ENCODE measurements around the gene CNOT6. TPM values are rescaled to one million over a fixed set of nuclear protein-coding genes. Genes with fewer than 3 reads are reported as not detected.

The CNOT6 gene
- total RNA-seq, 1 experiment from 2014 or later = 59.1 TPM

DNA sequence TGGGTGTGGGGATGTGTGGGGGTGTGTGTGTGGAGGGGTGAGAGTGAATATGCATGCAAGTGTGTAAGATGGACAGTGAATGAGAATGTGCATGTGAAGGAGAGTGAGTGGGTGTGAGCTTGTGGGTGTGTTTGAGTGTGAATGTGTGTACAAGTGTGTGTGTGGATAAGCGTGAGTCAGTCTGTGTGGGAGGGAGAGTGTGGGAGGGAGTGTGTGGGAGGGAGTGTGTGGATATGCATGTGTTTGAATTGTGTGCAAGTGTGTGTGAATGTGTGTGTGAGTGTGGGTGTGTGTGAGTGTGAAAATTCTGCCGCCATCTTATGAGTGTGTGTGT, 100.8 kb downstream of the CNOT6 start:
- no peak overlapping the region for H3K27ac ChIP-seq (ENCODE audit: low read depth, low read length)
- ATAC-seq (no peak), DNase-seq (ENCODE audit: low read depth, low spot score) (no peak)
- ChIA-PET RAD21 (ENCODE audit: low non-redundant PET in 1 of 2, low total read pairs in 2 of 2, uncharacterized antibody in 2 of 2, unreplicated experiment in 2 of 2) (no interaction called here), POLR2A (no interaction called here), CTCF (no interaction called here)
- no TSS peak for BruUV-seq (replicated peaks)
- H3K4me2 ChIP-seq (ENCODE audit: low read length) = no peak overlapping the region
- H3K9ac ChIP-seq (ENCODE audit: low read length) = no peak overlapping the region
- no peaks in the 10 kb centered on the region for H3K4me1 ChIP-seq (ENCODE audit: control insufficient read depth in 1 of 2, insufficient read depth in 2 of 2, low read length in 2 of 2)
- no peaks in the 10 kb centered on the region for H3K79me2 ChIP-seq (ENCODE audit: insufficient read depth, low read length)
- no peak overlapping the region for H2AFZ ChIP-seq (ENCODE audit: low read depth, low read length, poor library complexity, severe bottlenecking)
- no peaks in the 10 kb centered on the region for H3K9me3 ChIP-seq (ENCODE audit: control insufficient read depth in 1 of 2, insufficient read depth in 1 of 2, low read depth in 1 of 2, low read length in 2 of 2)
- no peaks in the 10 kb centered on the region for H3K9me2 ChIP-seq (ENCODE audit: insufficient read depth)
- no peaks in the 10 kb centered on the region for H4K20me1 ChIP-seq (ENCODE audit: insufficient read depth)
- H3K36me3 ChIP-seq (ENCODE audit: control insufficient read depth in 1 of 2, insufficient read depth in 2 of 2, low read length in 2 of 2) = no peaks in the 10 kb centered on the region
- intact Hi-C loops (cut with micrococcal nuclease) = no loop called here
- H3K27me3 ChIP-seq (ENCODE audit: insufficient read depth, low read length) = no peaks in the 10 kb centered on the region
- H3K4me3 ChIP-seq (replicated peaks in 1 of 2; ENCODE audit: low read depth in 1 of 2, low read length in 2 of 2) = no peak overlapping the region
- TF ChIP-seq ZNF274 (IDR thresholded peaks at IDR 0.05; ENCODE audit: low read depth, low read length) = no peak
- no peak for TF ChIP-seq ATF3 (IDR thresholded peaks at IDR 0.05)
- TF ChIP-seq CBX3 (IDR thresholded peaks at IDR 0.05; ENCODE audit: low read depth) = no peak

- Histone ChIP-seq H3K9me3 (ENCODE audit: control insufficient read depth in 1 of 2, insufficient read depth in 1 of 2, low read depth in 1 of 2, low read length in 2 of 2) (no peaks in the 10 kb centered on the region), H3K9me2 (ENCODE audit: insufficient read depth) (no peaks in the 10 kb centered on the region), H3K4me3 (replicated peaks in 1 of 2; ENCODE audit: low read depth in 1 of 2, low read length in 2 of 2) (no peak overlapping the region), H3K27me3 (ENCODE audit: insufficient read depth, low read length) (no peaks in the 10 kb centered on the region), H2AFZ (ENCODE audit: low read depth, low read length, poor library complexity, severe bottlenecking) (no peak overlapping the region), H3K27ac (ENCODE audit: low read depth, low read length) (no peak overlapping the region), H3K79me2 (ENCODE audit: insufficient read depth, low read length) (no peaks in the 10 kb centered on the region), H3K4me2 (ENCODE audit: low read length) (no peak overlapping the region), H3K9ac (ENCODE audit: low read length) (no peak overlapping the region), H3K4me1 (ENCODE audit: control insufficient read depth in 1 of 2, insufficient read depth in 2 of 2, low read length in 2 of 2) (no peaks in the 10 kb centered on the region), H3K36me3 (ENCODE audit: control insufficient read depth in 1 of 2, insufficient read depth in 2 of 2, low read length in 2 of 2) (no peaks in the 10 kb centered on the region), H4K20me1 (ENCODE audit: insufficient read depth) (no peaks in the 10 kb centered on the region)
- intact Hi-C loops (cut with micrococcal nuclease) = no loop called here
- ChIA-PET CTCF (no interaction called here), POLR2A (no interaction called here), RAD21 (ENCODE audit: low non-redundant PET in 1 of 2, low total read pairs in 2 of 2, uncharacterized antibody in 2 of 2, unreplicated experiment in 2 of 2) (no interaction called here)
- ATAC-seq (no peak), DNase-seq (ENCODE audit: low read depth, low spot score) (no peak)
- TF ChIP-seq SP1 (IDR thresholded peaks at IDR 0.05; ENCODE audit: low read depth) (no peak), ZFX (IDR thresholded peaks at IDR 0.05) (no peak), POLR2A (IDR thresholded peaks at IDR 0.05; ENCODE audit: borderline replicate concordance, extremely low read depth, insufficient read depth, insufficient read length) (no peak), JUND (IDR thresholded peaks at IDR 0.05) (no peak), POLR2AphosphoS5 (IDR thresholded peaks at IDR 0.05; ENCODE audit: low read depth, low read length) (no peak), ATF3 (IDR thresholded peaks at IDR 0.05) (no peak), YY1 (IDR thresholded peaks at IDR 0.05; ENCODE audit: extremely low read depth, insufficient replicate concordance, low read depth, low read length) (no peak)
- BruUV-seq (replicated peaks) = no TSS peak
Observed at GRCh38 chr5:180595381-180596114, 101.4 kb downstream of the CNOT6 start.

Data from HCT116 (cell line).